Hematopoietic multipotent progenitor cell treated with erythropoietin and hydrocortisone succinate and interleukin-3 and kit ligand, for 6 days (in vitro differentiated cells): ENCODE measurements around the gene CABP7.

Experiments
- DNase-seq: peaks from one replicate; pipeline ENCODE4 v3.0.0-alpha.2; 2015

CABP7 gene

GRCh38 chr22:29723766-29724165 is 4.0 kb downstream of the CABP7 start:
- DNase-seq: no peak

GRCh38 chr22:29724843-29725242 is 5.0 kb downstream of the CABP7 start:
- no peak for DNase-seq

DNA sequence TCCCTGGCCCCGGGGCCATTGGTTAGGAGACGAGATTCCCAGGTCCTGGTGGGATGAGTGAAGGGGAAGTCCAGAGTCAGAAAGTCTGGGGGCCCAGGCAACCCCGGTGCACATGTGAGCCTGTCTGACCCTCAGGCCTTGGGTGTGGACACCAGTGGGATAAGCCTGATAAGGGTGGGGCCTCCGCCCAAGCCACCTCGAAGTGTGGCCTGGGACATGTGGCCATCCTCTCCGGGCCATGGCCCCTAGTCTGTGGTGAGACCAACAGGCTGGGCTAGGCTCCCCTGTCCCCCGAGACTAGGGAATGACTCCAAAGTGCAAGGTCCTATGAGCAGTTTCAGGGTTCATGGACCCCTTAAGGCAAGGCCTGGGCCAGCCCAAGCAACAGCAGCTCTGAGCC is 6.3 kb downstream of the CABP7 start:
- peak; percentile 52 for DNase-seq

GRCh38 chr22:29726512-29727130 is 6.8 kb downstream of the CABP7 start:
- no peak for DNase-seq

DNA sequence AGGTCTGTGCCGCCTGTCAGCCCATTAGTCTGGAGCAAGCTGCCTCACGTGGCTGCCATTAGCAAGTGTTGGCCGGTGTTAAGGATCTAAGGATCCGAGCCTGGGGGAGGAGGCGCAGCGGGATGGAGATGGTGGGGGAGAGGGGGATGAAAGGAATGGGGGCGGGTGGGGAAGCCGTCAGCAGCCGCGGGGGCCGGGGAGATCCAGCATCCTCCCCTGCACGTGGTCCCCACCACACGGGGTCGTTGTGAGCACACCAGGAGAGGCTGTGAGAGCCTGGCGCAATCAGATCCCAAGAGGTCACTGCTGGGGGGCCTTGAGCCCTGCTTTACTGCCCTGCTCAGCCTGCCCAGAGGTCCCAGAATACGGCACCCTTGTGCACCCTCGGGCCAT is 7.3 kb downstream of the CABP7 start:
- DNase-seq: peak; percentile 81

GRCh38 chr22:29729161-29729560 is 9.4 kb downstream of the CABP7 start:
- no peak for DNase-seq

DNA sequence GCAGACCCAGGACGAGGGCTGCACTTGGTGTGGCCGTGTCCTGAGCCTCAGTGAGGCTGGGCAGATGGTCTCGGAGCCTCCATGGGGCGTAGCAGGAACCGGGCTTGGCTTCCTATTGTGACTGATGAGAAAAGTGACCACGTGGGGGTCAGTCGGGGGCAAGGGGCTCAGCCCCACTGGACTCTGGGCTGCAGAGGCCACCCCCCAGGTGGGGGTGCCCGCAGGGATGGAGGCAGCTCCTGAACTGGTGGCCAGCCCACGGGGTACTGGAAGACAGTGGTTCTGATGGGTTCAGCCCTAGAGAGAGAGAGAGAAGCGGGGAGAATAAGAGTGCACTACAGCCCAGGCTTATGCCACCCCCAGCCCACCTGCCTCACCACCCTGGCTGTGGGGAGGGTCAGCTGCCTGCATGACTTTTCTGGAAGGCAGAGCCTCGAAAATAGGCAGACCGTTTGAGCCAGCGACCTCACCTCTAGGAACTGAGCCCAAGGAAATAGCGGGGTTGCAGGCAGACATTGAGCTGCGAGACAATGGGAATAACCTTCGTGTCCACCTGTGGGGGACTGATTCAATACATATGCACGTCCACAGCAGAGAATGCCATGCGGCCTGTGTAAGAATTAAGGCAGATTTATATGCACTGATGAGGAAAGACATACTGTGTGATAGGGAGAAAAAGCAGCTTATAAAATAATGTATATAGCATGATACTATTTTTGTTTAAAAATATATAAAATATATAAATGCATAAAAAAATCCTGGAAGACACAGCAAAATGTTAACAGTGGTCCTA is 11.5 kb downstream of the CABP7 start:
- no peak for DNase-seq

GRCh38 chr22:29732883-29733282 is 13.1 kb downstream of the CABP7 start:
- DNase-seq: no peak

DNA sequence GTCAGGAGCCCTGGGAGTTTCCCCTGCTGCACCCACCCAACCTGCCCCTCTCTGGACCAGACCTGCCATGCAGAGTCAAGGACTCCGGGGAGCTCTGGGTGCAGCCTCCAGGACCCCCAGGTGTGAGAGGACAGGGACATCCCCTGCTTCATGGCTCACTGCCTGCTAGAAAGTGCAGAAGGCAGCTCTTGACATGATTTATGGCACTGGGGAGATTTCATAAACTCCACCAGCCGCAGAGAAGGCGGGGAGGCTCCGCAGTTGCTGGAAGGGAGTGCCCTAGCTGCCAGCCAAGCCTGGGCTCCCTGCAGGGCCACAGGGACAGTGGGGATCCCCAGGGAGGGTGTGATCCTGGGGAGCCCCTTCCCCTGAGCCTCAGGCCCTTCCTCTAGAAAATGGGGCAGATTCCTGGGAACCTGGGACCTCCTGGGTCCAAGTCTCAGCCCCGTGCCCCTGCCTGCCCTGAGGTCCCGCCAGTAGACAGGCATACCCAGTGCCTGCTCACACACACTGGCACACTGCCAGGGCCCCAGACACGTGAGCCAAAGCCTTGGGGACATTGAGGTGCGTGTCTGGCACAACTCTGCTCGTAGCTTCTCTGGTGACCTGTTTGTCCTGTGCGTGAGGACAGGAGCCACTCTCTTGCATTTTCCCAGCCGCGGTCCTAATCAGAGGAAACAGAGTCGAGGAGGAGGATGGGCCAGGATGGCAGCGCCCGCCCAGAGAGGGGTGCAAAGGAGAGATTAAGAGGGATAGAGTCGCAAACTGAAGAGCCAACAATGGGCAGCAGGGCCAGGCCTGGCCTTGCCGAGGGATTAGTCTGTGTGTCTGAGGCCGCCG is 13.8 kb downstream of the CABP7 start:
- peak; percentile 99 for DNase-seq

DNA sequence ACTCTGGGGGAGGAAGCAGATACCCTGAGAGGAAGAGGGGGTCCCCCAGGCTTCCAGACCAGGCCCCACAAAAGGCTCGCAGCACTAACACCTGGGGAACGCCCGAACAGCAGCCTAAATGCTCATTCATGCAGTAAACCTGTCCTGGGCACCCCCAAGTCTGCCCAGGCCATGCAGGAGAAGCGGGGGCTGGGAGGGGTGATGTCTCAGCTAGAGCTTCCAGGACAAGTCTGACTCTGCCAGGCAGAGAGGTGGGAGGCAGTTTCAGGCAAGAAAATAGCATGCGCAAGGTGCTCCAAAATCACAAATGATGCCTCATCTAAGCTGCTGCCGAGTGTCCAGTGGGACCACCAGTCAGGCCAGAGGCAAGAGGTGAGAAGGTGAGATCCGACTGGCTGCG is 14.6 kb downstream of the CABP7 start:
- DNase-seq: peak; percentile 74

GRCh38 chr22:29734838-29735237 is 15.0 kb downstream of the CABP7 start:
- DNase-seq: peak; percentile 49

- DNase-seq: peak; percentile 57
These were observed 15.6 kb downstream of the CABP7 start for GRCh38 chr22:29735416-29735815.

GRCh38 chr22:29737251-29738117 is 17.7 kb downstream of the CABP7 start:
- DNase-seq: peak; percentile 73

DNA sequence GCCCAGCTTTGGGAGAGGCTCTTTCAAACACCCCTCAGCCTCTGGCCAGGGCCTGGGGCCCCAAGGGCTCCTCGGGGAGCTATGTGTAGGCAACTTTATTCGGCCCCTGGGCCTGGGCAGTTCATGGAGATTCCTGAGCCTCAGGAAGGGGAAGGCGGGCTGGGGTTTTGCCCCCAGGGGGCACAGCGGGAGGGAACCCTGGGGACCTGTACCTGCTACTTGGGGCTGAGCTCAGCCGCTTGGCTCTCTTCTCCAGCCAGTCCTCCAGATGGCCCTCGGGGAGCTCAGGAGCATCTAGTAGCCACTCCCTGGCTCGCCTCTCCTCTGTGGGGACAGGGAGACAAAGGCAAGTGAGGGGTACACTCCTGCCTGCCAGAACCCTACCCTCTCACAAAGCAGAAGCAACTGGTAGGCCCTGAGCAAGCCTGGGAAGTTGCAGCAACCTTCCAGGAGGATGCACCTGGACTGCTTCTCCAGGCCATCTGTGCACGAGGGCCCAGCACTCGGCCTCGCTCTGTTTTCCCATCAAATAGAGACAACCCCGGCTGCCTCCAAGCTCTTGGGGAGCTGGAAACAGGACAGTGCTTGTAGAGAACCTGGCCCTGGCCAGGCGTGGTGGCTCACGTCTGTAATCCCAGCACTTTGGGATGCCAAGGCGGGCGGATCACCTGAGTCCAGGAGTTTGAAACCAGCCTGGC is 18.5 kb downstream of the CABP7 start:
- DNase-seq: no peak

- no peak for DNase-seq
These were observed 19.6 kb downstream of the CABP7 start for GRCh38 chr22:29739346-29739875.

DNA sequence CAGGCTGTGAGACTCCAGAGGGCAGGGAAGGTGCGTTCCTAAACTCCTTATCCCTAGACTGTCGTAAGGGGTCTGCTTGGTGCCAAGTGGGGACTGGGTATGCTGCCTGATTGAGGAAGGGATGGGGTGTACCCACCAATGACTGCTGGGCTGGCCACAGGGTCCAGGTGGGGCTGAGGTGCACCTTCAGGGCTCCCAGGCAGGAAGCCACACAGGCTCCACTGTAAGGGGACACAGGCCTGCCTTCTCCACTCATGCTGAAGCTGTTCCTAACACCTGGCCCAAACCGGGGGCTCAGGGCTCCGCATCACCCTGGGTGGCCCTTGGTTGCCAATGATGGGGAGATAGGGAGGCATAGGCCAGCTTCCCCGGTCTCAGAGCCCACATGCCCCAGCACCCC is 20.4 kb downstream of the CABP7 start:
- DNase-seq: no peak

DNA sequence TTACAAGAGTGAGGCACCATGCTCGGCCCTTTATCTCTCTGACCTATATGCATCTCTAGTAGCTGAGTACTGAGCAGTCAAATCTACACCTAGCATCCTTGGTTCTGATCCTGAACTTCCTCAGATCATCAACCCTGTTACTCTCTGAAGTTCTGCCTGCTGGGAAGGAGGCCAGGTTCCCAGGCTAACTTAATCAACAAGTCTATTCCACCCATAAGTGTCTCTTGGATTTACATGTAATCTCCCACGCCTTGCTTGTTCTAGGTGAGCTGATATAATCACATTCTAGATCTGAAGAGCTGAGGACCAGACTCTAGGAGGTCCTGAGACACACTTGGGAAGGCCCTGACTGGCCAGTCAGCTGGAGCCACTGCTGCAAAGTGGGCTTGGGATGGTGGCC is 22.1 kb downstream of the CABP7 start:
- DNase-seq: no peak

DNA sequence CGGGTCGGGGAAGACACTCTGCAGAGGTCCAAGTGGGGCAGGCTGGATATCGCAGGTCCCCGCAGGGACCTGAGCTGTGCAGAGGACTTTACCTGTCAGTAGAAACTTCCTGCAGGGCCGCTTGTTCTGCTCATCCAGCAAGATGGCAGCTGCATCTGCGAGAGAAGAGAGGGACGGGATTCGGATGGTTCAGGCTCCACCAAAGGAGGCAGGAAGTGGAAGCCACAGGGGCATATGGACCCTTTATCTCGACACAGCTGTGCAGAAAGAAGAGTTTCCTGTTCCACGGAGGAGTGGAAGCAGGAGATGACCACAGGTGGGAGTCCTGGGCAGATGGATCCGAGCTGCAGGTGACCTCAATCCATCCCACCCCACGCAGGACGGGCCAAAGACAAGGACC is 22.5 kb downstream of the CABP7 start:
- DNase-seq: no peak

DNA sequence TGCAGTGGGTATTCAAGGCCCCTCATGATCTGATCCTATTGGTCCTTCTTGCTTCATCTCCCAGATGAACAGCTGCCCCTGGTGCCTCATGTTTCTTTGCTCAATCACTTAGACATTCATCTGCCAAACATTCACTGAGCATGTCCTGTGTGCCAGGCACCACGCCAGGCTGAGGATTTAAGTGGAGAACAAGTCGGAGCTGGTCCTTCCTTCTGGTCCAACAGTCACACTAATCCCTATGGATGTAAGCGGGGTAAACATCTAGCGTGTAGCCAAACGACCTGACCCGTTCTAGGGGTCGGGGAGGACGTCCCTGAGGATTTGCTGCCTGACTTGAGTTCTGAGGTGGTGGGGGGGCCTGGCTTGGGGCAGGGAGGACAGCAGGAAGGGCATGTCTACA is 25.1 kb downstream of the CABP7 start:
- no peak for DNase-seq

DNA sequence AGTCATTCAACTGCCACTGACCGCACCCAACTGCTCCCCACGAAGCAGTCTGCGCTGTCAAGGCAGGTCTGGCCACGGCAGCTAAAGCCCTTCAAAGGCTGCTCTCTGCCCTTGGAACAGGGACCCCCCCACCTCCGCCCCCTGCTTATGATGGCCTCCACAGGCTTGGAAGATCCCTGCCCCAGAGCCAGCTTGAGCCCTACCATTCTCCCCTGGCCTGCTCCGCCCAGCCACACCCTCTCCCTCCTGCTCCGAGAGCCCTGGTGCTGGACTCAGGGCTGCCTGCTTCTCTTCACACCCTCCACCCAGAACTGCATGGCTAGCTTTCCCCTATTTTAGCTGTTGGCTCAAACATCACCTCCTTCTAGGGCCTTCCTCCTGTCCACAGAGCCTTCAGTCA is 28.0 kb downstream of the CABP7 start:
- DNase-seq: no peak

GRCh38 chr22:29748248-29748893 is 28.6 kb downstream of the CABP7 start:
- DNase-seq: peak; percentile 47
